PC-9 (cell line): ENCODE measurements around the gene PADI3. TPM values are rescaled to one million over a fixed set of nuclear protein-coding genes. Genes with fewer than 3 reads are reported as not detected.

Experiments
- BruUV-seq: library from RNA; stranded (reverse); fragments of 400-500 nt; replicated peaks from 2 replicates; lab custom pipeline; 2021; lab: Mats Ljungman, UMichigan
- CTCF ChIA-PET: fragments of 300-600 bp; sonication (Branson Sonifier 250); formaldehyde crosslinking; loops from one replicate; lab custom pipeline; 2022; ENCODE audit warnings: antibody characterized with exemption; lab: Charles Lee
- POLR2A ChIA-PET: fragments of 300-600 bp; sonication (Branson Sonifier 250); formaldehyde crosslinking; loops from one replicate; lab custom pipeline; 2022; ENCODE audit warnings: antibody characterized with exemption; ENCODE audit not compliant: unreplicated experiment; lab: Charles Lee
- DNase-seq, 2 experiments: peaks; one replicate each; pipeline versions ENCODE4 v3.0.0 to v3.0.0-alpha.2; 2015 to 2022; ENCODE audit warnings: mixed read lengths in 1 of 2
- H2AFZ ChIP-seq: fragments of 200-600 bp; sonication (generic); 2 replicates; pipeline ENCODE4 v1.8.1; 2017; ENCODE audit warnings: antibody characterized with exemption
- H3F3A ChIP-seq: fragments of 200-600 bp; sonication (generic); 2 replicates; pipeline ENCODE4 v1.8.1; 2017; ENCODE audit warnings: antibody characterized with exemption, mild to moderate bottlenecking, low read depth; ENCODE audit not compliant: insufficient read depth
- H3K27ac ChIP-seq: fragments of 200-600 bp; sonication (generic); 2 replicates; pipeline ENCODE4 v1.6.1; 2016; ENCODE audit warnings: mixed run types
- H3K27me3 ChIP-seq: fragments of 200-600 bp; sonication (generic); 2 replicates; pipeline ENCODE4 v1.6.1; 2016; ENCODE audit warnings: low read depth, mixed run types; ENCODE audit not compliant: insufficient read depth
- H3K36me3 ChIP-seq: fragments of 200-600 bp; sonication (generic); 2 replicates; pipeline ENCODE4 v1.6.1; 2016; ENCODE audit warnings: low read depth, mixed run types
- H3K4me1 ChIP-seq: fragments of 200-600 bp; sonication (generic); replicated peaks from 2 replicates; pipeline ENCODE4 v1.6.1; 2016; ENCODE audit warnings: mixed run types; ENCODE audit not compliant: insufficient read depth
- H3K4me2 ChIP-seq: fragments of 200-600 bp; sonication (generic); 2 replicates; pipeline ENCODE4 v1.6.1; 2017; ENCODE audit warnings: mixed run types
- H3K4me3 ChIP-seq: fragments of 200-600 bp; sonication (generic); 2 replicates; pipeline ENCODE4 v1.6.1; 2016; ENCODE audit warnings: mixed run types
- H3K79me2 ChIP-seq: fragments of 200-600 bp; sonication (generic); 2 replicates; pipeline ENCODE4 v1.6.1; 2017; ENCODE audit warnings: low read depth, mixed run types
- H3K9me2 ChIP-seq: fragments of 200-600 bp; sonication (generic); 2 replicates; pipeline ENCODE4 v1.8.1; 2017; ENCODE audit warnings: mild to moderate bottlenecking; ENCODE audit not compliant: insufficient read depth
- H3K9me3 ChIP-seq: fragments of 200-600 bp; sonication (generic); 2 replicates; pipeline ENCODE4 v1.8.1; 2016; ENCODE audit warnings: low read depth; ENCODE audit not compliant: insufficient read depth
- H4K20me1 ChIP-seq: fragments of 200-600 bp; sonication (generic); 2 replicates; pipeline ENCODE4 v1.8.1; 2017; ENCODE audit not compliant: insufficient read depth
- EZH2 ChIP-seq: fragments of 200-600 bp; sonication (generic); IDR thresholded peaks from 2 replicates; pipeline ENCODE4 v1.8.0; 2017; ENCODE audit warnings: antibody characterized with exemption, low read depth
- intact Hi-C: fragments of 100-400 bp; cut with micrococcal nuclease; formaldehyde crosslinking; loops from one replicate; pipeline ENCODE4 v1.10.0; 2022; ENCODE audit not compliant: unreplicated experiment
- total RNA-seq: library from RNA; stranded (reverse); gene quantifications from 2 replicates; pipeline ENCODE4 v1.2.3, GENCODE V29; 2021
- TF ChIP-seq, protein P1 (sequence below): fragments of 200-600 bp; sonication (generic); conservative IDR thresholded peaks from 2 replicates; pipeline ENCODE4 v1.6.1; 2017; ENCODE audit warnings: mixed run types, antibody characterized with exemption, mild to moderate bottlenecking, moderate library complexity

Gene PADI3
- total RNA-seq, 1 experiment from 2014 or later: 5.0 TPM

- intact Hi-C loops: no loop called here
- Histone ChIP-seq H3K36me3 (no peaks in the 10 kb centered on the region), H3K4me1 (peaks cover 78% of the 10 kb centered on the region), H3K27me3 (no peaks in the 10 kb centered on the region), H2AFZ (no peak within 1 kb of the TSS), H3K79me2 (peaks cover 51% of the 10 kb centered on the region), H3K9me3 (no peaks in the 10 kb centered on the region), H4K20me1 (no peaks in the 10 kb centered on the region), H3K9me2 (no peaks in the 10 kb centered on the region), H3F3A (peaks cover 41% of the 10 kb centered on the region), H3K4me3 (peak within 1 kb of the TSS; percentile 65), H3K4me2 (peak within 1 kb of the TSS; percentile 93), H3K27ac (peak within 1 kb of the TSS; percentile 95)
- TF ChIP-seq EZH2: no peak
- TF ChIP-seq, protein P1, sequence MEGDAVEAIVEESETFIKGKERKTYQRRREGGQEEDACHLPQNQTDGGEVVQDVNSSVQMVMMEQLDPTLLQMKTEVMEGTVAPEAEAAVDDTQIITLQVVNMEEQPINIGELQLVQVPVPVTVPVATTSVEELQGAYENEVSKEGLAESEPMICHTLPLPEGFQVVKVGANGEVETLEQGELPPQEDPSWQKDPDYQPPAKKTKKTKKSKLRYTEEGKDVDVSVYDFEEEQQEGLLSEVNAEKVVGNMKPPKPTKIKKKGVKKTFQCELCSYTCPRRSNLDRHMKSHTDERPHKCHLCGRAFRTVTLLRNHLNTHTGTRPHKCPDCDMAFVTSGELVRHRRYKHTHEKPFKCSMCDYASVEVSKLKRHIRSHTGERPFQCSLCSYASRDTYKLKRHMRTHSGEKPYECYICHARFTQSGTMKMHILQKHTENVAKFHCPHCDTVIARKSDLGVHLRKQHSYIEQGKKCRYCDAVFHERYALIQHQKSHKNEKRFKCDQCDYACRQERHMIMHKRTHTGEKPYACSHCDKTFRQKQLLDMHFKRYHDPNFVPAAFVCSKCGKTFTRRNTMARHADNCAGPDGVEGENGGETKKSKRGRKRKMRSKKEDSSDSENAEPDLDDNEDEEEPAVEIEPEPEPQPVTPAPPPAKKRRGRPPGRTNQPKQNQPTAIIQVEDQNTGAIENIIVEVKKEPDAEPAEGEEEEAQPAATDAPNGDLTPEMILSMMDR: no peak
- BruUV-seq: no TSS peak
- DNase-seq: peak in 1 of 2 experiments; percentile 82
- CTCF ChIA-PET: no interaction called here
- POLR2A ChIA-PET: no interaction called here
These were observed 44.1 kb upstream of the PADI3 start, which contains the start of gene PADI1 for GRCh38 chr1:17204546-17205440. PADI1 (plus strand) TSS chr1:17205128; CDS start chr1:17205218, 90 bp downstream.

DNA sequence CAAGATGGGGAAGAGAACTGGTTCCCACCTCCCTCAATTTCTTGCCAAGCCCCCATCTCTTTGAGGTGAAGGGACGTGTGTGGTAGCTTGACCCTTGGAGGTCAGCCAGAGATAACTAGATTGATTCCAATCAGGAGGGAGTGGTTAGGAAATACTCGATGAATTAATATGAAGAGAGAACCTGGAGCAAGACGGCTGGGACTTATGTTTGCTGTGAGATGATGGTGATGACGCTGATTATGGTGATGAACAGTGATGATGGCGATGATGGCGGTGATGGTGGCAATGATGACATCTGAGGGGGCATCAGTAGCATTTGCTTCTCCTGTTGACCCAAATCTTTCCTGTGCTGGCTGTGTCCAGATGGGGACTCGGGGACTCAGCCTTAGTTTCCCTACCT is 43.2 kb upstream of the PADI3 start:
- BruUV-seq: no TSS peak
- H4K20me1 ChIP-seq: no peaks in the 10 kb centered on the region
- peaks cover 80% of the 10 kb centered on the region for H3K4me1 ChIP-seq
- H3K27ac ChIP-seq: peak overlapping the region; percentile 95
- no peak overlapping the region for H2AFZ ChIP-seq
- H3K36me3 ChIP-seq: no peaks in the 10 kb centered on the region
- intact Hi-C loops: no loop called here
- no peaks in the 10 kb centered on the region for H3K9me3 ChIP-seq
- ChIA-PET CTCF (no interaction called here), POLR2A (no interaction called here)
- peak overlapping the region; percentile 93 for H3K4me2 ChIP-seq
- TF ChIP-seq, protein P1: no peak
- no peaks in the 10 kb centered on the region for H3K9me2 ChIP-seq
- H3F3A ChIP-seq: peaks cover 44% of the 10 kb centered on the region
- H3K27me3 ChIP-seq: no peaks in the 10 kb centered on the region
- H3K4me3 ChIP-seq: peak overlapping the region; percentile 65
- H3K79me2 ChIP-seq: peaks cover 60% of the 10 kb centered on the region
- DNase-seq: no peak

DNA sequence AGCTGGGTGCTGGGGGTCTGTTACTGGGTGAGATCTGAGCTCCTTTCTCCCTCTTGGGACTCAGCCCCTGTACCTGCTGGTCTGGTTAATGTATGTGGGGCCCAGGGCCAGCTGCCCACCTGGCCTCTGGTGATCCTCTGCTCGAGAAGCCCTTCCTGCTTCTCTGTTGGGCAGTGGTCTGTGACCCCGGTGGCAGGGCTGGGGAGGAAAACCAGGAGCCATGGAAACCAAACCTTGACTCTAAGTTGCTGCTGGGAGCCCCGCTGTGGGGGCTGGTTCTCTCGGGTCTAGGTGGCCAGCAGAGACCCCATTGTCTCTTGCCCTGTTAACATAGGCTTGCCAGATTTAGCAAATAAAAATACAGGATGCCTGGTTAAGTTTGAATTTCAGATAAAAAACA is 42.7 kb upstream of the PADI3 start:
- BruUV-seq: no TSS peak
- Histone ChIP-seq H3K36me3 (no peaks in the 10 kb centered on the region), H3K4me3 (peak overlapping the region; percentile 65), H3K9me3 (no peaks in the 10 kb centered on the region), H3K4me2 (peak overlapping the region; percentile 93), H2AFZ (no peak overlapping the region), H3F3A (peaks cover 39% of the 10 kb centered on the region), H3K27ac (peak overlapping the region; percentile 95), H3K79me2 (peaks cover 65% of the 10 kb centered on the region), H3K27me3 (no peaks in the 10 kb centered on the region), H4K20me1 (no peaks in the 10 kb centered on the region), H3K4me1 (peaks cover 80% of the 10 kb centered on the region), H3K9me2 (no peaks in the 10 kb centered on the region)
- ChIA-PET CTCF (no interaction called here), POLR2A (interaction anchor here (0.5 to 0.6 kb wide), 3 partner anchors 25 to 40 kb away, joined by 3 to 8 read pairs (median 4); no protein-coding TSS in a partner anchor)
- intact Hi-C loops: no loop called here
- TF ChIP-seq, protein P1: no peak
- no peak for TF ChIP-seq EZH2
- no peak for DNase-seq
